GDM1 (cell line): ENCODE results near the gene LIME1.

Source experiments
- DNase-seq: peaks from one replicate; lab custom pipeline; 2025; lab: John Stamatoyannopoulos, UW

LIME1 gene

GRCh38 chr20:63739130-63740069, 2.9 kb downstream of the LIME1 start, which contains the start of gene SLC2A4RG:
Gene SLC2A4RG (plus strand): TSS chr20:63739776. CDS start chr20:63739913, 137 bp downstream.
- peak; percentile 73 for DNase-seq

- peak; percentile 45 for DNase-seq
Observed at GRCh38 chr20:63740070-63740626, 3.7 kb downstream of the LIME1 start.

GRCh38 chr20:63740627-63741353, 4.3 kb downstream of the LIME1 start:
- DNase-seq = peak; percentile 58

- no peak for DNase-seq
Observed at GRCh38 chr20:63741354-63741675, 4.9 kb downstream of the LIME1 start.

GRCh38 chr20:63741676-63742380, 5.4 kb downstream of the LIME1 start:
- DNase-seq = no peak

- no peak for DNase-seq
Observed at GRCh38 chr20:63742381-63743024, 6.0 kb downstream of the LIME1 start.

- DNase-seq = no peak
Observed at GRCh38 chr20:63743210-63743970, 6.9 kb downstream of the LIME1 start.

- DNase-seq = no peak
Observed at GRCh38 chr20:63744158-63744557, 7.7 kb downstream of the LIME1 start.

- no peak for DNase-seq
Observed at GRCh38 chr20:63744574-63745423, 8.3 kb downstream of the LIME1 start.

- DNase-seq = no peak
Observed at GRCh38 chr20:63745424-63745805, 9.0 kb downstream of the LIME1 start.

- DNase-seq = no peak
Observed at GRCh38 chr20:63745961-63746731, 9.7 kb downstream of the LIME1 start.

- no peak for DNase-seq
Observed at GRCh38 chr20:63746751-63747315, 10.4 kb downstream of the LIME1 start.

GRCh38 chr20:63747622-63748069, 11.2 kb downstream of the LIME1 start:
- DNase-seq = no peak

- DNase-seq = no peak
Observed at GRCh38 chr20:63748070-63748933, 11.8 kb downstream of the LIME1 start.

- DNase-seq = no peak
Observed at GRCh38 chr20:63748934-63749270, 12.4 kb downstream of the LIME1 start.

GRCh38 chr20:63749597-63750508, 13.4 kb downstream of the LIME1 start:
- no peak for DNase-seq
